ENCODE results near the gene PPA2.

The PPA2 gene

GRCh38 chr4:105343146-105343931 is 130.5 kb downstream of the PPA2 start:
- H3K4me3 ChIP-seq (ENCODE audit: low read depth, low read length) = no peak overlapping the region
- TF ChIP-seq, protein P1, sequence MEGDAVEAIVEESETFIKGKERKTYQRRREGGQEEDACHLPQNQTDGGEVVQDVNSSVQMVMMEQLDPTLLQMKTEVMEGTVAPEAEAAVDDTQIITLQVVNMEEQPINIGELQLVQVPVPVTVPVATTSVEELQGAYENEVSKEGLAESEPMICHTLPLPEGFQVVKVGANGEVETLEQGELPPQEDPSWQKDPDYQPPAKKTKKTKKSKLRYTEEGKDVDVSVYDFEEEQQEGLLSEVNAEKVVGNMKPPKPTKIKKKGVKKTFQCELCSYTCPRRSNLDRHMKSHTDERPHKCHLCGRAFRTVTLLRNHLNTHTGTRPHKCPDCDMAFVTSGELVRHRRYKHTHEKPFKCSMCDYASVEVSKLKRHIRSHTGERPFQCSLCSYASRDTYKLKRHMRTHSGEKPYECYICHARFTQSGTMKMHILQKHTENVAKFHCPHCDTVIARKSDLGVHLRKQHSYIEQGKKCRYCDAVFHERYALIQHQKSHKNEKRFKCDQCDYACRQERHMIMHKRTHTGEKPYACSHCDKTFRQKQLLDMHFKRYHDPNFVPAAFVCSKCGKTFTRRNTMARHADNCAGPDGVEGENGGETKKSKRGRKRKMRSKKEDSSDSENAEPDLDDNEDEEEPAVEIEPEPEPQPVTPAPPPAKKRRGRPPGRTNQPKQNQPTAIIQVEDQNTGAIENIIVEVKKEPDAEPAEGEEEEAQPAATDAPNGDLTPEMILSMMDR (IDR thresholded peaks at IDR 0.05; ENCODE audit: insufficient read depth, low read depth, low read length, missing control alignments) = no peak
- DNase-seq (ENCODE audit: low read depth) = no peak

- TF ChIP-seq, protein P1 (IDR thresholded peaks at IDR 0.05; ENCODE audit: insufficient read depth, low read depth, low read length, missing control alignments) = no peak
- H3K4me3 ChIP-seq (ENCODE audit: low read depth, low read length) = no peak overlapping the region
- DNase-seq (ENCODE audit: low read depth) = no peak
Measured at GRCh38 chr4:105329081-105329480, 144.8 kb downstream of the PPA2 start.

GRCh38 chr4:105327956-105328355 is 145.9 kb downstream of the PPA2 start:
- TF ChIP-seq, protein P1 (IDR thresholded peaks at IDR 0.05; ENCODE audit: insufficient read depth, low read depth, low read length, missing control alignments) = no peak
- H3K4me3 ChIP-seq (ENCODE audit: low read depth, low read length) = no peak overlapping the region
- DNase-seq (ENCODE audit: low read depth) = no peak

DNA sequence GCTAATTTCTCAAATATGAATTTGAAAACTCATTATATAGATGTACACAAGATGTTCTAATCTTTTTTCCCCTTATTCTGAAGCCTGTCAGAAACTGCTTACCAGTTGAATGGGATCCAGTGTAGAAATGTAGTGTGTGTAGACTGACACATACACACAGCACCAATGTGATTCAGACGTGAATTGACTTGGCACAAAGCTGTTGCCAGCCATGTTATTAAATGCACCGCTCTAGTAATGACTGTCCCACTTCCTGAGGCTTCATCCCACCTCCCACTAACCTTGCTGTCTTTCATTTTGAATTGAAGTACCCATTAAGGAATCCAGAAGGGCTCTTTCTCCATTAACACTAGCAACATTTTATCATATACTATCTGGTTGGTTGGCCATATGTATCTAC is 146.6 kb downstream of the PPA2 start:
- no peak overlapping the region for H3K4me3 ChIP-seq (ENCODE audit: low read depth, low read length)
- TF ChIP-seq, protein P1 (IDR thresholded peaks at IDR 0.05; ENCODE audit: insufficient read depth, low read depth, low read length, missing control alignments) = no peak
- no peak for DNase-seq (ENCODE audit: low read depth)

All from GM12865 (cell line).